KOPT-K1 (cell line): ENCODE data around the gene CTPS2.
"Not testable (repeated sequence)": the region's sequence is repeated elsewhere in the genome, so short reads cannot be mapped to it uniquely, and the experiment has no call there.

ENCODE experiments used
- H3K27ac ChIP-seq: fragments of 200-600 bp; sonication (generic); 2 replicates; pipeline ENCODE4 v1.5.1; 2016; ENCODE audit warnings: antibody characterized with exemption, mild to moderate bottlenecking, low read depth, low read length; ENCODE audit not compliant: poor library complexity, severe bottlenecking
- H3K36me3 ChIP-seq: fragments of 200-600 bp; sonication (generic); 2 replicates; pipeline ENCODE4 v1.5.1; 2017; ENCODE audit warnings: antibody characterized with exemption, mild to moderate bottlenecking, low read length, moderate library complexity; ENCODE audit not compliant: insufficient read depth
- H3K9me3 ChIP-seq: fragments of 200-600 bp; sonication (generic); 2 replicates; pipeline ENCODE4 v1.5.1; 2017; ENCODE audit warnings: antibody characterized with exemption, low read length, mild to moderate bottlenecking; ENCODE audit not compliant: insufficient read depth, poor library complexity, severe bottlenecking

The CTPS2 gene

GRCh38 chrX:16651391-16652024, 61.0 kb downstream of the CTPS2 start:
- Histone ChIP-seq H3K27ac (no peak overlapping the region), H3K36me3 (no peaks in the 10 kb centered on the region)

GRCh38 chrX:16649858-16650257, 62.6 kb downstream of the CTPS2 start, which contains the start of gene S100G:
TSS of gene S100G (plus strand) at chrX:16650158. CDS start at chrX:16651007, 849 bp downstream.
- no peaks in the 10 kb centered on the region for H3K36me3 ChIP-seq
- H3K9me3 ChIP-seq = no peaks in the 10 kb centered on the region
- no peak within 1 kb of the TSS for H3K27ac ChIP-seq

More at GRCh38 chrX:16651391-16652024, 61.0 kb downstream of the CTPS2 start:
- H3K9me3 ChIP-seq = no peaks in the 10 kb centered on the region

GRCh38 chrX:16646366-16647138, 65.9 kb downstream of the CTPS2 start:
- Histone ChIP-seq H3K36me3 (no peaks in the 10 kb centered on the region), H3K27ac (no peak overlapping the region), H3K9me3 (no peaks in the 10 kb centered on the region)

- no peaks in the 10 kb centered on the region for H3K9me3 ChIP-seq
- H3K27ac ChIP-seq = no peak overlapping the region
- H3K36me3 ChIP-seq = no peaks in the 10 kb centered on the region
Observed at GRCh38 chrX:16643176-16643575, 69.3 kb downstream of the CTPS2 start.

GRCh38 chrX:16640823-16641222, 71.6 kb downstream of the CTPS2 start:
- no peaks in the 10 kb centered on the region for H3K9me3 ChIP-seq
- H3K36me3 ChIP-seq = no peaks in the 10 kb centered on the region
- no peak overlapping the region for H3K27ac ChIP-seq

GRCh38 chrX:16639966-16640365, 72.5 kb downstream of the CTPS2 start:
- Histone ChIP-seq H3K27ac (no peak overlapping the region), H3K36me3 (no peaks in the 10 kb centered on the region), H3K9me3 (no peaks in the 10 kb centered on the region)

- H3K27ac ChIP-seq = no peak overlapping the region
- H3K9me3 ChIP-seq = no peaks in the 10 kb centered on the region
- H3K36me3 ChIP-seq = no peaks in the 10 kb centered on the region
Observed at GRCh38 chrX:16638533-16638932, 73.9 kb downstream of the CTPS2 start.

- H3K9me3 ChIP-seq = no peaks in the 10 kb centered on the region
Observed at GRCh38 chrX:16635596-16635995, 76.9 kb downstream of the CTPS2 start.

GRCh38 chrX:16635040-16635439, 77.4 kb downstream of the CTPS2 start:
- Histone ChIP-seq H3K36me3 (no peaks in the 10 kb centered on the region), H3K9me3 (no peaks in the 10 kb centered on the region), H3K27ac (no peak overlapping the region)

More at GRCh38 chrX:16635596-16635995, 76.9 kb downstream of the CTPS2 start:
- H3K36me3 ChIP-seq = no peaks in the 10 kb centered on the region
- no peak overlapping the region for H3K27ac ChIP-seq

- Histone ChIP-seq H3K9me3 (no peaks in the 10 kb centered on the region), H3K27ac (no peak overlapping the region), H3K36me3 (no peaks in the 10 kb centered on the region)
Observed at GRCh38 chrX:16633754-16634153, 78.7 kb downstream of the CTPS2 start.

- H3K27ac ChIP-seq = no peak overlapping the region
- H3K36me3 ChIP-seq = no peaks in the 10 kb centered on the region
- H3K9me3 ChIP-seq = no peaks in the 10 kb centered on the region
Observed at GRCh38 chrX:16629909-16630308, 82.6 kb downstream of the CTPS2 start.

- H3K27ac ChIP-seq = no peak overlapping the region
- no peaks in the 10 kb centered on the region for H3K36me3 ChIP-seq
- no peaks in the 10 kb centered on the region for H3K9me3 ChIP-seq
Observed at GRCh38 chrX:16628946-16629595, 83.4 kb downstream of the CTPS2 start.

- not testable (repeated sequence) for H3K9me3 ChIP-seq, H3K36me3 ChIP-seq, H3K27ac ChIP-seq
Observed at GRCh38 chrX:16628511-16628910, 84.0 kb downstream of the CTPS2 start.

GRCh38 chrX:16619024-16619423, 93.4 kb downstream of the CTPS2 start:
- Histone ChIP-seq H3K27ac (no peak overlapping the region), H3K36me3 (no peaks in the 10 kb centered on the region), H3K9me3 (no peaks in the 10 kb centered on the region)

GRCh38 chrX:16618422-16618821, 94.0 kb downstream of the CTPS2 start:
- Histone ChIP-seq H3K9me3 (no peaks in the 10 kb centered on the region), H3K27ac (no peak overlapping the region), H3K36me3 (no peaks in the 10 kb centered on the region)
